ENCODE measurements around the gene RBMY1E.
"Not testable (repeated sequence)": the region's sequence is repeated elsewhere in the genome, so short reads cannot be mapped to it uniquely, and the experiment has no call there.

RBMY1E gene

DNA sequence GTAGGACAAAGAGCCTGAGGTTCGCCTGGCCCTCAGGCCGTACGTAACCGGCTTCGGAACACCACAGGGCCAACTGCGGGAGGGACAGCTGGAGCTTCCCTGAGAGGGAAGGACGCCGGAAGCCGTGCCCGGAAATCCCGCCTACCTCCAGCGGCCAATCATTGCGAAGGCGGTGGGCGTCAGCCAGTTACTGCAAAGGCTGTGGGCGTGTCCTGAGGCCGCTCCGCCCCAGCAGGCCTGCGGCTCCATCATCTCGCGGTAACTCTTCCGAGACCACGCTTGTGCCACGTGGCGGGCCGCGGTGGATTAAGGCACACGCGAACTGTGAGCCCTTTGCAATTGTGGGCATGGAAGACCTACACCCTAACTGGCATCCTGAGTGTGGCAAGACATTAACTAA, at the start of gene RBMY1E:
Gene RBMY1E, minus strand, starts transcription at position 101 of the 400 bp plus-strand sequence. CDS start 1,978 bp downstream, outside the sequence.
- not testable (repeated sequence) for DNase-seq (ENCODE audit: low read depth in 1 of 2, low spot score in 1 of 2)

- not testable (repeated sequence) for DNase-seq (ENCODE audit: low read depth in 1 of 2, low spot score in 1 of 2)
These were observed 23.4 kb downstream of the RBMY1E start, which contains the start of gene RBMY1D for GRCh38 chrY:21894426-21894825. Gene RBMY1D, minus strand, starts transcription at chrY:21894526. Its CDS starts 2,013 bp downstream, at chrY:21892513.

GRCh38 chrY:21869407-21870076, 48.3 kb downstream of the RBMY1E start:
- DNase-seq (ENCODE audit: low read depth in 1 of 2, low spot score in 1 of 2) = not testable (repeated sequence)

Data from activated CD4-positive, alpha-beta T cell treated with anti-CD3 and anti-CD28 coated beads, Interleukin-2, amount 50 U/mL, for 24 hours (primary cell).